DOHH2 (cell line): ENCODE measurements around the gene PHACTR1.

Experiments
- CTCF ChIP-seq: fragments of 200-600 bp; sonication (generic); IDR thresholded peaks from one replicate; pipeline ENCODE4 v1.5.1; 2014; ENCODE audit warnings: antibody characterized with exemption, mild to moderate bottlenecking, low read depth, low read length; ENCODE audit not compliant: poor library complexity, severe bottlenecking
- EZH2phosphoT487 ChIP-seq: fragments of 200-600 bp; sonication (generic); IDR thresholded peaks from 2 replicates; pipeline ENCODE4 v1.6.1; 2017; ENCODE audit warnings: borderline replicate concordance, mild to moderate bottlenecking, antibody characterized with exemption, low read length, moderate library complexity, mixed read lengths

DNA sequence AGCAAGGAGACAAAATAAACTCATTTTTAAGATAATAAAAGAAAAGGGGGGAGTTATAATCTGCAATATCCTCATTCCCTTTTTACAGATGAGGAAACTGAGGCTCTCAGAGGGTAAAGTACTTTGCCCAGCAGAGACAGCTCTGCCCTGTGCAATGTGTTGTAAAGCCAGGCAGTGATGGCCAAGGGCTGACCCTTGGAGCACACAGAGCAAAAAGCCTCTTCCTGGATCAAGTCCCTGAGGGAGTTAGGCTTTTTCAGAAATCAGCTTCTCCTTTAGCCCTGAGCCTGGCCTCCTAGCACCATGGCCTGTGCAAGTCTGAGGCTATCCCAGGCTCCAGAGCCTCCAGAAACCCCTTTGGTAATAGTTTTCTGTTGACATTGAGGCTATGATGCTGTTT is 234.8 kb downstream of the PHACTR1 start:
- TF ChIP-seq CTCF (no peak), EZH2phosphoT487 (no peak)
